GM21619 (cell line): ENCODE data around the gene ZMYND15.

Experiments
- ATAC-seq: cut with Tn5 transposase; IDR thresholded peaks from one replicate; pipeline ENCODE4 v1.9.1; 2021; ENCODE audit not compliant: unreplicated experiment

The ZMYND15 gene

DNA sequence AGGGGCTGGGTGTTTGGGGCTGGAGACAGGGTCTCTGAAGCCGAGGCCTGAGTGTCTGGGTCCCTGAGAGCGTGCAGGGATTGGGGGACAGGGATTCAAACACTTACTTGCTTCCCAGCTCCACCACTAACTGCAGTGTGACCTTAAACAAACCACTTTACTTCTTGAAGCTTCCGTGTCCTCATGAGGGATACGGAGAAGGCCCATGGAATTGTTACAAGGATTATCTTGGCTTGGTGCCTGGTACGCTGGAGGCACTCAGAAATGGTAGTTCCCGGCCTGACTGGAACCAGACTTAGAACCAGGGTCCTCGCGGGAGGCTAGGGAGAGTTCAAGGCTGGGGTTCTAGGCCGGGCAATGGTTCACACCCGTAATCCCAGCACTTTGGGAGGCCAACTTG, 3.0 kb downstream of the ZMYND15 start:
- ATAC-seq: no peak

DNA sequence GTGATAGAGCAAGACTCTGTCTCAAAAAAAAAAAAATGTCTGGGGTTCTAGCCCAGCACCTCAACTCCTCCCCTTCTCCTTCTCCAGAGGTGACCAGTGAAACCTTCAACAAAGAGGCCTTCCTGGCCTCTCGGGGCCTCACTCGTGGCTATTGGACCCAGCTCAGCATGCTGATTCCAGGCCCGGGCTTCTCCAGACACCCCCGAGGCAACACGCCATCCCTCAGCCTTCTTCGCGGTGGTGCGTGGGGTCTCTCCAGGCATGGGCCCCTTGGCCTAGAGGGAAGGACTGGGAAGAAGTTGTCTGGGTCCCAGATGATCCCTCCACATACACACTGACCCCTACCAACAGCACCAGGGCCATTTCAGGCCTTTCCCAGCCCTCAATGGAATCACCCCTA, 3.6 kb downstream of the ZMYND15 start:
- ATAC-seq: no peak

DNA sequence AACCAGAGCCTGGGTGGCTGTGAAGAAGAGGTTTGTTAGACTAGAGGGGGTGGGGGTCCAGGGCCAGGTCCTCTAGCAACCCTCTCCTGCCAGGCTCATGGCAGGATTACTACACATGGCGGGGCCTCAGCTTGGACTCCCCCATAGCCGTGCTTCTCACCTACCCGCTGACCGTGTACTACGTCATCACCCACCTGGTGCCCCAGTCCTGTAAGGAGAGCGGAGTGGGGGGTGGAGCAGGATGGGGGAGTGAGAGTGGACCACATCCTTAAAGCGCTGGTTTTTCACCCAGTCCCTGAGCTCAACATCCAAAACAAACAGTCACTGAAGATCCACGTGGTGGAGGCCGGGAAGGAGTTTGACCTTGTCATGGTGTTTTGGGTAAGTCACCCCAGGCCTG, 4.3 kb downstream of the ZMYND15 start:
- ATAC-seq: no peak

DNA sequence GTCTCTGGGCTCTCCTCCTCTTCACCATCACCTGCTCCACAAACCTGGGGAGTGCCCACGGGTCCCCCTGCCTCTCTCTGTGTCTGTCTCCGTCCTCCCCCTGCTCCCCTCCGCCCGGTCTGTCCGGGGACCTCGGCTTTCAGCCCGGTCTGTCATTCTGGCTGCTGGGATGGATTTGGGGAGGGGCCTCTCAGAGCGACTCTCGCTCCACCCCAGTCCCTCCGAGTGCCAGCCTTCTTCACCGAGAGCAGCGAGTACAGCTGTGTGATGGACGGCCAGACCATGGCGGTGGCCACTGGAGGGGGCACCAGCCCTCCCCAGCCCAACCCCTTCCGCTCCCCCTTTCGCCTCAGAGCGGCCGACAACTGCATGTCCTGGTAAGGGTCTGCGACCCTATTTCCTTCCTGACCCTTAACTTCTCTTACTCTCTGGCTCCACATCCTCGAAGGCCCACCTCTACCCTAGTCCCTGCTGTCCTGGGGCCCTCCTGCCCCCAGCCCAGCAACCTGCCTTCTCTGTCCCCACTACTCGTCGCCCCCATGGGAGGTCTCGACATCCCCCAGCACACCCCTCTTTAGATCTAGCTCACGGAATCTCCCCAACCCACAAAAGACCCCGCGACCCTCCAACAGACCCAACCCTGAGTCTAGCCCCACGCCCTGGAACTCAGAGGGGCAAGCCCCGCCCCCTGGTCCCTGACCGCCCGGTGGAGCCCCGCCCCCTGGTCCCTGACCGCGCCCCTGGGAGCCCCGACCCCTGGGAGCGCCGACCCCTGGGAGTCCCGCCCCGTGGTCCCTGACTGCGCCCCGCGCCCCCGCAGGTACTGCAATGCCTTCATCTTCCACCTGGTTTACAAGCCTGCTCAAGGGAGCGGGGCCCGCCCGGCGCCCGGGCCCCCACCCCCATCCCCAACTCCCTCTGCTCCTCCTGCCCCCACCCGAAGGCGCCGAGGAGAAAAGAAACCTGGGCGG, 5.7 kb downstream of the ZMYND15 start:
- no peak for ATAC-seq

DNA sequence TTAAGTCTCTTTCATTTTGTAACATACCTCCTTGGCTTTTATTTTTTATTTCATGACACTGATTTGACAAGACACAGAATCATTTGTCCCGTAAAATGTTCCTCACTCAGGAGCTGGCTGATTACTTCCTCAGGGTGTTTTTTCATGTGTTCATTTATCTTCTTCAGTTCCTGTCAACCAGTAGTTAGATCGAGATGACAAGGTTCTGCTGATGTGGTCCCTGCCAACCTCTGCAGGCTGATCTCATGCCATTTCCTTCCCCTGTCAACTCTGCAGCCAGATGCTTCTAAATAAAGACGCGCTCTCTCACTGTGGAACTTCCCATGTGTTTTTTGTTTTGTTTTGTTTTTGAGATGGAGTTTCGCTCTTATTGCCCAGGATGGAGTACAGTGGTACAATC, 8.2 kb downstream of the ZMYND15 start:
- no peak for ATAC-seq

DNA sequence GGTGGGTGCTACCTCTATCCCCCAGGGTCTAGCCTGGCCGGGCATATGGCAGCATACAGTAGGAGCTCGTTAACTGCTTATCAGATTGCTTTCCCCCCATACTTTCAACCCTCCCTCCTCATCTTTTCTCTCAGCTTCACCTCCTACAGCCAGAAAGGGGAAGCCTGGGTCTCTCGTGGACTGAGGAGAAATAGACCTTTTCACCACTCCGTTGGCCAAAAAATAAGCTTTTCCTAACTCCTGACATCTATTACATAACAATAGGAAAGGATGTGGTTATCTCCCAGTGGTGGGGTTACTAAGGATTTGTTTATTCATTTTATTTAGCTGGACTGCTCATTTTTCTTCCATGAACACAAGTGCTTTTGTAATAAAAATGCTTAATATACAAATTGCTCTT, 9.1 kb downstream of the ZMYND15 start:
- no peak for ATAC-seq

DNA sequence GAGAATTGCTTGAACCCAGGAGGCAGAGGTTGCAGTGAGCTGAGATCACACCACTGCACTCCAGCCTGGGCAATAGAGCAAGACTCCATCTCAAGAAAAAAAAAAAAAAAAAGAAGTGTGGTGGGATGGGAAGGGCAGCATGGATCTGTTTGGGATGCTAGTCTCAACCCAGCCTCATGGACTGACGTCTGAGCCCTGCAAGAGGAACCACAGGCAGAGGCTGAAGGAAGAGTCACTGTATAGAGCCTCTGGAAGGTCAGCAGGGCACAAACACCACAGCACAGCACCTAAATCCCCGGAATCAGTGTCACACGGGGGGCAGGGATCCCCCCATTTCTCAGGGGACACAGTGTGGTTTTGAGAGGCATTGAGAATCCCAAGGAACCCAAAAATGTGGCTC, 11.0 kb downstream of the ZMYND15 start:
- ATAC-seq: no peak

DNA sequence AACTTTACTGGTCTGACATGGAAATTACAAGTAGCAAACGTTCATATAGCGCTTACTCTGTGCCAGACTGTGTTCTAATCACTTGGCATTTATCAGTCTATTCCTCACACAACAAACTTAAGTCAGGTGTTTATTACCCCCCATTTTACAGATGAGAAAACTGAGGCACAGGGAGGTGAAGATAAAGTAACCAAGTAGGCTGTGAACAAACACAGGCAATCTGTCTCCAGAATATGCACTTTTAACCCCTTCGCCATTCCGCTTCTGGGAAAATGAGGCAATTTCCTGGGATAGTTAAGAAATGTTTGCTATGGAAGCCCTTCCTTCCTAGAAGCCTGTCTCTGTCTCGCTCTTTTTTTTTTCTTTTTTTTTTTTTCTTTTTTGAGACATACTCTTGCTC, 12.3 kb downstream of the ZMYND15 start:
- ATAC-seq: no peak

DNA sequence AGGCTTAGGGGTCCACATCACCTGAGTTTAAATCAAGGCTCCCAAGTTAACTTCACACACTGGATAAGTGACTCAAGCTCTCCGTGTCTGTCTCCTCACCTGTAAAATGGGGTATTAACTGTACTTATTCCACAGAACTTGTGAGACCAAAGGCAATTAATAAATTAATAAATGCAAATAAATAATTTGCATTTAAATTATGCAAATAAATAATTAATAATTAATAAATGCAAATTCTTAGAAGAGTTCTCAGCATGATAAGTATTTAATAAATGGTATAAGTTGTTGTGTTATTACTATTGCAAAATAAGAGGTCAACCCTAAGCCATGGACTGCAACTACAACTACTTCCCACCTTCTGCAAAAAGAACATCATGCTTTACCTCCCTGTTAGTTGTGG, 13.8 kb downstream of the ZMYND15 start:
- ATAC-seq: no peak

DNA sequence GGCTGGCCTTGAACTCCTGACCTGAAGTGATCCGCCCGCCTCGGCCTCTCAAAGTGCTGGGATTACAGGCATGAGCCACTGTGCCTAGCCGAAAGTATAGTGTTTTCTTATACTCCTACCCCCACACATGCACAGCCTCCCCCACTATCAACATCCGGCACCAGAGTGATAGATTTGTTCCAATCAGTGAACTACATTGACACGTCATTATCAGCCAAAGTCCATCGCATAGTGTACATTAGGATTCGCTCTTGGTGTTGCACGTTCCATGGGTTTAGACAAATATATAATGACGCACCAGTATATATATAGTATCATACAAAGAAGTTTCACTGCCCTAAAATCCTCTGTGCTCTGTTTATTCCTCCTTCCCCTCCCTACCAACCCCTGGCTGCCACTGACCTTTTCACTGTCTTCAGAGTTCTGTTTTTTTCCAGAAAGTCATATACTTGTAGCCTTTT, 20.2 kb downstream of the ZMYND15 start:
- ATAC-seq: no peak

DNA sequence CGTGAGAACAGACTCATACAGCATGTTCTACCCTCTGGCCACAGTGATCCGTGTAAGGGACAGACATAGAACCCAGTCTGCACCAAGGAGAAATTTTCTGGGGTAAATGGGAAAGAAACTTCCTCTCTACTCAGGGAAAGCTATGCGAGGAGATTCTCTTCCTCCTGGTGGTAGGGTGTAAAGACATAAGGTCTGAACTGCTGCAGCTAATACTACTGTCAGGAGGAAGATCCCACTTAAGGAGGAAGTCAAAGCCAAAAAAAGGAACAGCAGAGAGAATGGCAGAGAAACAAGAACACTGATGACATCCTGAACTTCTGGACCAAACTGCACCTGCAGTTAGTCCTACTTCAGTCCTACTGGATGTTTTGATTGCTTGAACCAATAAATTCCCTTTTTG, 25.0 kb downstream of the ZMYND15 start:
- ATAC-seq: no peak

DNA sequence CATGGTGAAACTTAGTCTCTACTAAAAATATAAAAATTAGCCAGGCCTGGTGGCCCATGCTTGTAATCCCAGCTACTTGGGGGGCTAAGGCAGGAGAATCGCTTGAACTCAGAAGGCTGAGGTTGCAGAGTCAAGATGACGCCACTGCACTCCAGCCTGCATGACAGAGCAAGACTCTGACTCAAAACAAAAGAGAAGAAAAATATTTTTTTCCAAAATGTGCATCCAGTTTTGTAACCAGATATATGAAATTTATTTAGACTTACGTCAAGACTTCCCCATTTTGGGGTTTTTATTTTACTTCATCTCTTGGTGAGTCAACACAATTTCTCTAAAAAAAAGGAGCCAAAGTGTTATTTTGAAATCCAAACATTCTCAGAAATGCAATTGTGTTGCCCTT, 26.6 kb downstream of the ZMYND15 start:
- no peak for ATAC-seq

DNA sequence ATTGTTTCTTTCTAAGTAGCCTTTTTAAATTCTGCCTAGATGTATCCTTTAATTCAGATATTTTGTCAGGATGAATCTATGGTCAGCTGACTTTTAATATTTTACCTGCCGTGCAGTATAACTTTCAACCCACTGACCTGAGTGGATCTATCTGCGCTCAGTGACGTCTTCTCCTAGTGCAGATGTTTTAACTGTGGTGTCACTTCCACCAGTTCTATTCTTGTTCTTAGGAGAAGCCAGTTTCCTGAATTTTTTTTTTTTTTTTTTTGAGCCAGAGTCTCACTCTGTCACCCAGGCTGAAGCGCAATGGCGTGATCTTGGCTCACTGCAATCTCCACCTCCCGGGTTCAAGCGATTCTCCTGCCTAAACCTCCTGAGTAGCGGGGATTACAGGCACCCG, 27.1 kb downstream of the ZMYND15 start:
- no peak for ATAC-seq

DNA sequence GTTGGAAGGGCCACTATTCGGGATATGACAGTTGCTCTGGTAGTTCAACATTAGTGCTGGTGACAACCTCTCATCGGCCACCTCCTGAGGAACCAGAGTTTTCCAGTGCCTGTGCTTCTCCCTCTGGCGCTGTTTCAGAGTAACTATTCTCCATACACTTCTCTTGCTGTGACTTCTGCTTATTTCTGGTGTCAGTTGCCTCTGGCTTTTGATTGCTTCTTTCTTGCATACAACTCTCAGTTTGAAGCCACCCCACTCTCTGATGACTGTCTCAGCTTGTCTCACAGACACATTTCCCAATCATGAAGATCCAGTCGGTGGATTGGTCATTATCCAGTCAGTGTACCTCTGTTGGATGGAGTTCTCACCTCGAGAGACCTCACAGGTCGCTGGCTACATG, 28.7 kb downstream of the ZMYND15 start:
- no peak for ATAC-seq

DNA sequence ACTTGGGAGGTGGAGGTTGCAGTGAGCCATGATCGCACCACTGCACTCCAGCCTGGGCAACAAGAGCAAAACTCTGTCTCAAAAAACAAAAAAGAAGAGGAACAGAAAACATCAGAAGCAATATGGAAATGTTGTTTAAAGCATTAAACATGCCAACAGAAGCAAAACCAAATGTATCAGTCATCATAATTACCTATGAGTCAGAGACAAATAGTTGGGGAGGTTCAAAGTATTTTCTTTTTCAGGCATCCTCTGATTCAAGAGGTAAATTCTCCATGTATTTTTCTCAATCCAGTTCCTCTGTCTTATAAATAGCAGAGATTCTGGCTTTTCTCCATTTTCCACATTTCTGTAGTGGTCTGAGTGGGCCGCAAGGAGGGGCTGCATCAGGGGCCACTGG, 30.0 kb downstream of the ZMYND15 start:
- ATAC-seq: no peak

DNA sequence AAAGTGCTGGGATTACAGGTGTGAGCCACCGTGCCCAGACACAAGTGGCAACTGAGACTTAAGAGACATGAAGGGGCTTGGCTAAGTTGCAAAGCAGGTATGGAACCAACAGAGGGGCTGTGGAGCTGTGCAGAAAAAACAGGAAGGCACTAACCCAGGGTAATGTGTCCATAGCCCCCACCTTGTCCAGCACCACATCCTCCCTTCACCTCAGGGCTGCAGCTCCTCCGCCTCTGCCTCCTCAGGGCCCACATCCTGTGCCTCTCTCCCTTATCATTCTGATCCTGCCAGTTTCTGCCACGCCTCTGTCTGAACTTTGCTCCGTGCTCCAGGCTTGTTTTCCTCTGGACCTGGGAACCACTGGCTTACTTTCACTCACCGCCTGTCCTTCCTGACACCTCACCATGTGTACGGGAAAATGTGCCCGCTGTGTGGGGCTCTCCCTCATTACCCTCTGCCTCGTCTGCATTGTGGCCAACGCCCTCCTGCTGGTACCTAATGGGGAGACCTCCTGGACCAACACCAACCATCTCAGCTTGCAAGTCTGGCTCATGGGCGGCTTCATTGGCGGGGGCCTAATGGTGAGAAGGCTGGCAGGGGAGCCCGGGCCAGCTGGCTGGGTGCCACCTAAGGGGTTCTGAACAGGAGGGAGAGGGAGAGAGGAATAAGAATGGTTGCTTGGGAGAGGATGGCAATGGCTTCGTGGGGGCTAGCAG, 32.0 kb downstream of the ZMYND15 start, which contains the start of gene TM4SF5:
Gene TM4SF5, plus strand, starts transcription at position 368 of the 716 bp plus-strand sequence. Its CDS starts 37 bp downstream, at position 405.
- no peak for ATAC-seq

DNA sequence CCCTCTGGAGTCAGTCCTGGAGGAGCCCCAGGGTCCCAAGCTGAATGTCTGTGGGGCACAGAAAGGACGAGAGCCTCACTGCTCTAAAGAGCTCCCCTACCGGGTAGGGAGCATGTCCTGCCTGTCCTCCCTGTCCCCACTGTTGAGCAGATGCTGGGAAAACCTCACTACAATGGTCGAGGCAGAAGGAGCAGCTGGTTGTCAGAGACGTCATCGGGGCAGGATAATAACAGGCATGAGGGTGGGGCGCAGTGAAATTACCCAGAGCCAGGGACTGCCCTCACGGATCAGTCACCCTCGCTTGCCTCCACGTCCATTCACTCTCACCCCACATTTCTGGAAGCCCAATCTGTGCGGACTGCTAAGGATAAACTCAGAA, 32.6 kb downstream of the ZMYND15 start:
- no peak for ATAC-seq

DNA sequence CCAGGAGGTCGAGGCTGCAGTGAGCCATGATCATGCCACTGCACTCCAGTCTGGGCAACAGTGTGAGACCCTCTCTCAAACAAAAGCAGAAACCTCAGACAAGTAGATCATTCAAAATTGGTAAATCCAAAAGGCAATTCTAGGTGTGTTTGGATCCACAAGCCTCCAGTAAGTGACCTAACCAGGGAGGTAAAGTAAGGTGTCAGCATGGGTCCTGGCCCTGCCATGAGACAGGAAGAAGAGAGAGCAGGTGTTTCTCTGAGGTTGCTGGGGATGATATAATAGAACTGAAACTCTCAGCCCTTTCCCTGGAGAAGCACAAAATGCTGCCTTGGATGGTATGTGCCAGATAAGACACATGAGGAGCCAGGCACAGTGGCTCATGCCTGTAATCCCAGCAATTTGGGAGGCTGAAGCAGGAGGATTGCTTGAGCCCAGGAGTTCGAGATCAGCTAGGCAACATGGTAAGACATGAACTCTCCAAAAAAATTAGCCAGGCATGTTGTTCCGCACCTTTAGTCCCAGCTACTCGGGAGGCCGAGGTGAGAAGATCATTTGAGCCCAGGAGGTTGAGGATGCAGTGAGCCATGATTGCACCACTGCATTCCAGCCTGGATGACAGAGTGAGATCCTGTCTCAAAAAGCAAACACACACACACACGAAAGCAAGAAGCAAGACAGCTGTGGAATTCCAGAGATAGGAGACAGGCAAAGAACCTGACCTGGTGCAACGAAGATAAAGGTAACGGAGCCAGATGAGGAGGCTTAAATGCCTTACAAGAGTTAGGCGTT, 38.5 kb downstream of the ZMYND15 start:
- no peak for ATAC-seq

DNA sequence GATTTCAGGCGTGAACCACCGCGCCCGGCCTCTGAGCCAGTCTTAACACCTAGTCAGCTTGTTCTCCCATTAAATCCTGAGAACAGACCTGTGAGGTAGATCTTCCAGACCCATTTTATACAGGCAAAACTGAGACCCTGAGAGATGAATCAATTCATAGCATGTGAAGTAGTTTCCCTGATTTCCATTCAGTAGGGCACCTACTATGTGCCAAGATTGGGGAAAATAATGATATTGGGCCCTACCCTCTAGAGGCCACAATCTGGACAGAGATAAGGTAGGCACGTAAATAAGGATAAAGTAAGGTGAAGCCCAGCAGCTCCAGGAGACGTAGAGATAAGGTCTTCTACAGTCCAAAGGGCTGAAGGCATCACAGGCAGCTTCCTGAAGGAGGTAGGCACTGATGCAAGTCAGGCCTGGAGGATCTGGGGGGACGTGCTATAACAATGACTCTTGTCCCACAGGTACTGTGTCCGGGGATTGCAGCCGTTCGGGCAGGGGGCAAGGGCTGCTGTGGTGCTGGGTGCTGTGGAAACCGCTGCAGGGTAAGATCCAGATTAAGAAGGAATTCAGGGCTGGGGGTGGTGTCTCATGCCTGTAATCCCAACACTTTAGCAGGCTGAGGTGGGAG, 40.8 kb downstream of the ZMYND15 start:
- ATAC-seq: no peak

DNA sequence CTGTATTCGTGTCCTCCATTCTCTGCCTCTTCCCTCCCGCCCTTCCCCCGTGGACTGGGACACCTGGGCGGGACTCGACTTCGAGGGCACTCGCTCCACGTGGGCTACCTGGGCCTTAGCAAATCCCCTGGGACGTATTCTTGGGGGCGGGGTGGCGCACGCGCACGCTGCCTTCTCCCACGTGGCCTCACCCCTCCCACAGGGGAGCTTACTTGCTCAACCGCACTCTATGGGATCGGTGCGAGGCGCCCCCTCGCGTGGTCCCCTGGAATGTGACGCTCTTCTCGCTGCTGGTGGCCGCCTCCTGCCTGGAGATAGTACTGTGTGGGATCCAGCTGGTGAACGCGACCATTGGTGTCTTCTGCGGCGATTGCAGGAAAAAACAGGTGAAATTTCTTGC, 43.0 kb downstream of the ZMYND15 start:
- no peak for ATAC-seq
